ENCODE results near the gene GPR146.

GPR146 gene

DNA sequence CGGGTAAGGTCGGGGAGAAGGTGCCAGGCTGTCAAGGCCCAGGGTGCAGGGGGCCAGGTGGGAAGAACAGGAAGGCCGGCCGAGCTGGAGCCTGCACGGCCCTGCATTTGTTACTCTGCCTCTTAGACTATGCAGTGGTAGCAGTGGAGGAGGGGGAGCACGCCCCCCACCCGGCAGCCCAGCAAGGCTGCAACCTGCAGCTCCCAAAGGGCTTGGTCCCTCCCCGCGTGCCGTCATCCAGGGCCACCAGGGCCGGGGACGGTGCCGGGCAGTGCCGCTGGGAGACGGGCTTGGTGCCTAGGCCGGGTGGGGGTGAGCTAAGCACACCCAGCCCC is 36.5 kb downstream of the GPR146 start:
- no peak for DNase-seq

DNA sequence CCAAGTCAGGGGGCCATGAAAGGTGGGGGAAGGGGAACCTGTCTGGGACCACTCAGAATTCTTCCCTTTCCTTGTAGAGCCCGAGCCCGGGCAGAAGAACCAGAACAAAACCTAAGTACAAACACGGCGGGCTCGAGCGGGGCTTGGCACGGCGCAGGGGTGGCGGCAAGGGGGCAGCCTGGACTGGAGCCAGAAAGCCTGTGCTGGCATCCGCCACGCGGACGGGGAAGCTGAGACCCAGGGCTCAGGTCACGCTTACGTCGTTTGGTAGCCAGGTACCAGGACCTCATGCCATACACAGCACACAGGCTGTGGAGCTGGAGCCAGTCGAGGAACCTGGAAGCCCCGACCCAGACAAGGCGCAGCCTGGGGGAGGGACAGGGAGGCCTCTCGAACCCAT is 37.0 kb downstream of the GPR146 start:
- DNase-seq: no peak

DNA sequence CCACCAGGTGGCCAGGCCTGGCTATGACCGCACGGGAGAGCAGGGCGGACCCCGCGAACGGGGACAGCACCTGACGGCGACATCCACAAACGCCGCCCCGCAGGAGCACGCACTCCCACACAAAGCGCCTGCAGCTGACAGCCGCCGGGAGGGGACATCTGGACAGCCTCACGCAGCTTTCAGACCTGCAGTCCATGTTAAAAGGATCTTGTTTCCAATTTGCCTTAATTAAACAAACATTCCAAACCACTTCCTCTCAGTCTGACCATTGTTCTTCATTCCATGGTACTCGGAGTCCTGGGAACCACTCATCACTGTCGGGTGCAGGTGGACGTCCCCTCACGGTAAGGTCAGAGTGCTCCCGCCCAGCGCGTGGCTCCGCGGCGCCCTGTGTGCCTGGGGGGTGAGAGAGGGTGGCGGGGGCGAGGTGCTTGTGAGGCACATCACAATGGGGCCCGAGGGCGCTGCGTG is 37.6 kb downstream of the GPR146 start:
- DNase-seq: no peak

DNA sequence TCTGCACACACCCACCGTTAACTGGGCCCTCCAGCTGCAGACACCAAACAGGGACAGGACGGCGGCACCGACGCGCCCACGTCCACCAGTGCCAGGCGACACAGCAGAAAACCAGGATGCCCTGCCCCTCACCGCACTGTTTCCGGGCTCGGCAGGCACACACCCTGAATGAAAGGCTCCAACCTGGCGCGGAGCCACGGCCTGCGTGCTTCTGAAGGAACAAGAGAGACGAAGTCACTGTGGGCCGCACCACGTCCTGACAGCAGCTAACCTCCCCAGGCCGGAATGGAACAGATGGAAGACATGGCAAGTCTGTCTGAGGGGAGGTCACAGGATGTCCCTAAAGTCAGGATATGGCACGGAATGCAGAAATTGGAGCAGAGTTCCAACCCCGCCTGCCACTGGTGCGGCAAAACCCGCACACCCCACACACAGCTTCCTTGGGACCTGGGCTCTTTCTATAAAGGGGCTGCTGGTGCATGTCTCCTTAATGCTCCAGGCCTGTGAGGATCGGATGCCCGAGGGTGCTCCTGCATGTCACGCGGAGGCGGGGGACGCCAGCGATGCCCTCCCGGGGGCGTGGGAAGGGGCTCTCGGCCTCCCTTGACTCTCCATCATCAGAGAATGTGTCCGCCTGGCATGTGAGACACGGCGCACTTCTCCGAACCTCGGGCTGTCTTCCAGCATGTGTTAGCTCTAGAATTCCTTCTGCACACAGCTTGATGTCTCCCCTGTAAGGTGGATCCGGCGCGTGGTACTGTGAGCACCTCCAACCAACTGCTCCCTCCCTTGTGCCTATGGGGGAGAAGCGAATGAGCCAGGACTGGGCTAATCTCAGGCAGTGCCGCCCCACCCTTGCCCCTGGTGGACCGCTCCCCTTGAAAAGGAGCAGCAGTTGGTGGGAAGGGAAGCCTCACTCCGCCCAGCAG is 39.6 kb downstream of the GPR146 start:
- DNase-seq: no peak

DNA sequence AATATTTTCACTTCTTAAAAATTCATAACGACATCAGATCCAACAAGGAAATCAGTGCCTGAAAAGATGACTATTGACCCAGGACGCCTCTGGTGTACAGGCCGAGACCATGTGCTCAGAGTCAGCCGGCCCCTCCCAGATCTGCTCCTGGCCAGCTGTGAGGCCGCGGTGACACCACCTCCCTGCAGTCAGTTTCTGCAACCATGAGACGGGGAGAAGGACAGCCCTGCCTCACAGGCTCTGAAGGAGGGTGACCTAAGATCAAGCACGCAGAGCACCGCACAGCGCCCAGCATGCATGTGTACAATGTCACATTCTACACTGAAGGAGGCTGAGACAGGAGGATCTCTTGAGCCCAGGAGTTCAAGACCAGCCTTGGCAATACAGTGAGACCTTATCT is 40.9 kb downstream of the GPR146 start:
- DNase-seq: no peak

DNA sequence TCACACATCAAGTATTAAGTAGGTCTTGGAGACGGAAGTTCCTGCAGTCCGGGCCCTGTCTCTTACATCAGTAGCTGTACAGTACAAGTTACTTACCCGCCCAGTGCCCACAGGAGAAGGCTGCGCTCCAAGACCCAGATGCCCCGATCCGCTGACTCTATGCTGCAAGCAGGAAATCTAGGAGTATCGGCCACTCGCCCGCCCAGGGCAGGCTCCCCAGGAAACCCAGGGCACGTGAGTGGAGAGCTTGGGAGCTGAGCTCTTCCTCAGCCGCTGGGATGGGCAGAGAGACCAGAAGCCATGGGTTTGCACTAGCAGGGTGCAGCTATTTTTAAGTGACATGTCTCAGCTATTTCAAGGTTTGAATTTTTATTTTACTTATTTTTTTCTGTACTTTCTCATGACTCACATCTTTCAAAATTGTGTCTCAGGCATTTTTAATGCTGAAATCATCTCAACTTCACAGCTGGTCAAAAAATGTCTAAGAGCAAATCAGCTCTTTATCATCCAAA is 41.6 kb downstream of the GPR146 start:
- DNase-seq: no peak

DNA sequence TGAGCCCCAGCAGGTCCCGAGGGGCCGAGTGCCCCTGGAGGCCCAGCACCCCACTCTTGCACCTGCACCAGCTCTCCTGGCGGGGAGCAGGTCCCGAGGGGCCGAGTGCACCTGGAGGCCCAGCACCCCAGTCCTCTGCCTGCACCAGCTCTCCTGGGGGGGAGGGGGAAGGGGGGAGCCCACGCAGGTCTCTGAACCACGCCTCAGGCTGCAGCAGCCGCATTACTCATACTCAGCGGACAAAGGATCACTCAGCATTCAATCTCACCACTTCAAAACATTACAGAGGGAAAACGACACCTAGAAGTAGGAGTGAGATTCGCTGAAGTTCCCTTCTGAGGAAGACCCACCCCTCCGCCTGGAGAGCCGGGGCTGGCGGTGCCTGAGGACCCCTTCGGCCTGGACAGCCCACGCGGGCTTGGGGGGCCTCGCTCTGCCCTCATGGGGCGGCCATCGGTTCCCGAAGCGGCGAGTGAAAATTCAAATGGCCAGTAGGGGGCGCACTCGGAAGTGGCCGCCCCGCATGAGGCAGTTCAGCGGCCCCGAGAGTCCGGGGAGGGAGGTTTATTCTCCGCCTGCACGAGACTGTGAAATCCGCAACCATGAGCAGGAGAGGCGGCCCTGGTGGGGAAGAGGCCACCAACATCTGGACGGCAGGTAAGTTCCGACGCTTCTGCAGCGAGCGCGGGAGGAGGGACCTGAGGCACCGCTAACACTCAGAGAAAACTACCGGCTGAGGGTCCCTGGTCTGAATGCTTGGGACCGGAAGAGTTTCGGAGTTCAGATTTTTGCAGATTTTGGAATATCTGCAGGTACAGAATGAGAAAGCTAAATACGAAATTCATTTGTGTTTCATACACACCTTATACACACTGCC is 42.5 kb downstream of the GPR146 start:
- DNase-seq: peak; percentile 73

DNA sequence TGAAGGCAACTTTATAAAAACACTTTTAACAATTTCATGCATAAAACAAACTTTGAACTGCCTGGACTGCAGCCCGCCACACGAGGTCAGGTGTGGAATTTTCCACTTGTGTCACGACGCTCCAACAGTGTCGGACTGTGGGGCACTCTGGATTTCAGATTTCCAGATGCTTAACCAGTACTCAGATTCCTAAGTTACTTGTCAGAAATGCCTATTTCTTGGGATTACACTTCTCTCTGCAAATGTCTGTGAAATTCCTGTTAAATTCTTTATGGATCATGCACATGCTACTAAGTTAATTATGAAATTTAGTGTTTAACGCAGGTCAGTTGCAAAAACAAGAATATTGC is 43.1 kb downstream of the GPR146 start:
- no peak for DNase-seq

DNA sequence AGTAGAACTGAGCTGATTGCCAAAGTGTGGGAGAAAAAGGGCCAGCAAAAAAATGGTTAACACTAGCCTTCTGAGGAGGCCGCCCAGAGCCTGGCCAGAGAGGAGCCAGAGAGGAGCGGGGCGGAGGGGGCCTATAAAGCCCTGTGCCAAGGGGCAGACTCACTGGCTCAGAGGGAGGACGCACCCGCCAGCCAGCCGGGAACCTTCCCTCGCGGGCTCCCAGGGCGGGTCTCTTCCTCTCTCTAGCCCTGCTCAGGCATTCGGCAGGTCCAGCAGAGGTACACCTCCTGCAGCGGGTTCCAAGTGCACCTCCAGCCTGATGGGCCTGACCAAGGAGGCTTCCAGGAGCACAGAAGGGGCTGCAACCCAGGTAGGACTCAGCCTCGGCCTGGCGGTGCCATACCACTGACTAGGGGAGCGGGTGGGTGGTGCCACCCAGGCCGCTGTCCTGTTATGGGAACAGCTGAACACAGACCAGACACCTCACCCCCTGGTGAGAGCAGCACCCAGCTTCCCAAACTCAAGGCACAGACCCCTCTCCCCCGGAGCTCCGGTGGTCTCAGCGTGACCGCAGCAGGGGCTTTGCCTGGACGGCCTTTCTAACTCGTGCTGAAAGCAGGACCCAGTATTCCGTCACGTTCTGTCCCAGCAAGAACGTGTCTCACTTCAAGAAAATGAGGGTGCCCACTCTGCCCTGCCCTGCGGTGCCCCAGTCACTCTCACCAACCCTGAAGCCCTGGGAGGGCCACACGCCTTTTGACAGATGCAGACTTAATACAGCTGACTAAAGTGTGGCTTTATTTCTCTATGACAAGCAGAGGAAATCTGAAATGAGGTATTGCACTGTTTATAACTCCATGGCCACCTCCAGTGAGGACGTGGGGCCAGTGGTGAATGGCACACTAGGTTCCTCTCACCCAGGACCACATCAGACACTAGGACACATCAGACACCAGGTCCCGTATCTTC is 43.9 kb downstream of the GPR146 start, which contains the start of gene GPER1:
GPER1 (plus strand) TSS at position 162 of the 969 bp plus-strand sequence. CDS start 3,616 bp downstream, outside the sequence.
- DNase-seq: peak; percentile 78

DNA sequence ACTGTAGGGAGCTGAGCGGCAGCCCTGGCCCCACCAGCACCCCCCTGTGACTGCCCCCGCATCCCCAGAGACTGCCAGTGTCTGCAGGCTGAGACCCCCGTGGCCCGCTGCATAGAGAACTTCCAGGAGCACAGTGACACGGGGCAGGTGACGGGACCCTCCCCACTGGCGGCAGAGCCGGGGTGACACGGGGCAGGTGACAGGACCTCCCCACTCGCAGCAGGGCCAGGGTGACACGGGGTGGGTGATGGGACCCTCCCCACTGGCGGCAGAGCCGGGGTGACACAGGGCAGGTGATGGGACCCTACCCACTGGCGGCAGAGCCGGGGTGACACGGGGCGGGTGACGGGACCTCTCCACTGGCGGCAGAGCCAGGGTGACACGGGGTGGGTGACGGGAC is 45.9 kb downstream of the GPR146 start:
- DNase-seq: no peak

DNA sequence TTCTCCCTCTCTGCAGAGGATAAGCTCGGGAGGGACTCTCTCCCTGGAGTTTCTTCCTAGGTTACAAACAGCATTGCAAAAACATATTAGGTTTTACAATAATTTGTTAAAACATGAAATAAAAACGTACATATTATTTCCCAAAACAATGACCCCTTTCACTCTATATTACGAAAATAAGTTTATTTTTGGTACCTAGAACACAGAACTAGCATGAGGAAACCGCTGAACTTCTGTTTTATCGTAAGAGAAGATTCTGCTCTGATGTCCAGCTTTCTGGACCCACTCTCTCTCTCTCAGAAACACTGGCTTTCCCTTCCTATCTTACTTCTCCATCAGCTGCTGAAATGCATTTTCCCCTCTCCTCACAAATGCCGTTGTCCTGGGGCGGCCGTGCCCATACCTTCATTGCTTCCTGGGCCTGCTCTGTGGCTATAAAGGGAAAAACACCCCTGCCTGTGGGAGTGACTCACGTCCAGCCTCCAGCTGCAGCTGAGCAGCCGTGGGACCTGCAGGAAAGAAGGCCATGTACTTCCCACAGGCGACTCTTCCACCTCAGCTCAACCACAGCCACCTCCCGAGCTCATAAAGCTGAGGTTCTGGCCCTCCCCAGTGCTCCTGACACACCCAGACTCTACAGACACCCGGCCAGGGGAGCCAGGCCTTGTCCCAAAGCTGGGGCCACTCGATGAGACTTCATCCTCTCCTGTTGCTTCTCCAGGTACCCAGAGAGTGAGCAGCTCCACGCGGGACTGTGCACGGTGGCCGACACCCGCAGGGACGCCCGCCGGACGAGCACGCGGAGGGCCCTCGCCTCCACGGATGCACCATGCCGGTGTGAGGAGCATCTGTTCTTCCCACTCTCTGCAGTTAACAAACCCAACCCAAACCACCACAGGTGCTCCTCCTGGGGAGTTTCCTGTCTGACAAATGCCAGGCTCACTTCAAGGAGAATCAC is 46.6 kb downstream of the GPR146 start:
- DNase-seq: no peak

DNA sequence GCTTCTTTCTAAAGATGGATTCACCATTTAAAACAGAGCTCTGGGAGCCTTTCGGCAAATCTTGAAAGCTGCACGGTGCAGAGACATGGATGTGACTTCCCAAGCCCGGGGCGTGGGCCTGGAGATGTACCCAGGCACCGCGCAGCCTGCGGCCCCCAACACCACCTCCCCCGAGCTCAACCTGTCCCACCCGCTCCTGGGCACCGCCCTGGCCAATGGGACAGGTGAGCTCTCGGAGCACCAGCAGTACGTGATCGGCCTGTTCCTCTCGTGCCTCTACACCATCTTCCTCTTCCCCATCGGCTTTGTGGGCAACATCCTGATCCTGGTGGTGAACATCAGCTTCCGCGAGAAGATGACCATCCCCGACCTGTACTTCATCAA is 47.3 kb downstream of the GPR146 start:
- no peak for DNase-seq

DNA sequence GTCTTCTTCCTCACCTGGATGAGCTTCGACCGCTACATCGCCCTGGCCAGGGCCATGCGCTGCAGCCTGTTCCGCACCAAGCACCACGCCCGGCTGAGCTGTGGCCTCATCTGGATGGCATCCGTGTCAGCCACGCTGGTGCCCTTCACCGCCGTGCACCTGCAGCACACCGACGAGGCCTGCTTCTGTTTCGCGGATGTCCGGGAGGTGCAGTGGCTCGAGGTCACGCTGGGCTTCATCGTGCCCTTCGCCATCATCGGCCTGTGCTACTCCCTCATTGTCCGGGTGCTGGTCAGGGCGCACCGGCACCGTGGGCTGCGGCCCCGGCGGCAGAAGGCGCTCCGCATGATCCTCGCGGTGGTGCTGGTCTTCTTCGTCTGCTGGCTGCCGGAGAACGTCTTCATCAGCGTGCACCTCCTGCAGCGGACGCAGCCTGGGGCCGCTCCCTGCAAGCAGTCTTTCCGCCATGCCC is 47.9 kb downstream of the GPR146 start:
- no peak for DNase-seq

DNA sequence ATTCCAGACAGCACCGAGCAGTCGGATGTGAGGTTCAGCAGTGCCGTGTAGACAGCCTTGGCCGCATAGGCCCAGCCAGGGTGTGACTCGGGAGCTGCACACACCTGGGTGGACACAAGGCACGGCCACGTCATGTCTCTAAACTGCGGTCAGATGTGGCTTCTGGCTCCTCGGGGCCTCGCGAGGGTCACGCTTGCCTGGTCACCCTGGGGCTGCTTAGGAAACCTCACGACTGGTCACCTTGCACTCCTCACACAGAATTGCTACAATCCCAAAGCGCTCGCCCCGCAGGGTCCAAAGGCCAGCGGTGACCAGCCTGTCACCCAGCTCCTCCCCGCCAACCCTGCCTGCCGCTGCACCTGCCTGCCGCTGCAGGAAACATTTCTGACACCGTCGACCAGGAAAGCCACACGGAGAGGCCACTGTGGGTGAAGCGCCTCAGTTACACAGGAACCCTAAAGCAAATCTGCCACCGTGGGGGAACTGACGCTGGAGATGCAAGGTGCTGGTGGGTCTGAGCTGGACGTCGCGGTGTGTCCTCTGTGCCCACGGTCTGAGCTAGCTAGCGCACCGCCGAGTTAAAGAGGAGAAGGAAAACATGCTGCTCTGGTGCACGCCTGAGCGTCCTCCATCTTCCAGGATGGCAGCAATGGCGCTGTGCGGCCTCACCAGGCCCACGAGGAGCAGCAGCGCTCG is 48.6 kb downstream of the GPR146 start:
- no peak for DNase-seq

DNA sequence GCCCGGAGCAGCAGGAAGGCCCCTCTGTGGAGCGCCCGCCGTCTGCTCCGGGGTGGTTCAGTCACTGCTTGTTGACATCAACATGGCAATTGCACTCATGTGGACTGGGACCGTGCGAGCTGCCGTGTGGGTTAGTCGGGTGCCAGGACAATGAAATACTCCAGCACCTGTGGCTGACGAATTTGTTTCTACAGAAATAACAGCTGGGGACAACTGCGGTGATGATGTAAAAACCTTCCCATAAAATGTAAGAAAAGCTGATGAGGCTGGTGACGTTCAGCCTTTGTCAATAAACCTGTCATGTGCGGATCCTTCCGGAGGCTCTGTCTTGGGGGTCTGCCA is 49.1 kb downstream of the GPR146 start:
- DNase-seq: no peak

DNA sequence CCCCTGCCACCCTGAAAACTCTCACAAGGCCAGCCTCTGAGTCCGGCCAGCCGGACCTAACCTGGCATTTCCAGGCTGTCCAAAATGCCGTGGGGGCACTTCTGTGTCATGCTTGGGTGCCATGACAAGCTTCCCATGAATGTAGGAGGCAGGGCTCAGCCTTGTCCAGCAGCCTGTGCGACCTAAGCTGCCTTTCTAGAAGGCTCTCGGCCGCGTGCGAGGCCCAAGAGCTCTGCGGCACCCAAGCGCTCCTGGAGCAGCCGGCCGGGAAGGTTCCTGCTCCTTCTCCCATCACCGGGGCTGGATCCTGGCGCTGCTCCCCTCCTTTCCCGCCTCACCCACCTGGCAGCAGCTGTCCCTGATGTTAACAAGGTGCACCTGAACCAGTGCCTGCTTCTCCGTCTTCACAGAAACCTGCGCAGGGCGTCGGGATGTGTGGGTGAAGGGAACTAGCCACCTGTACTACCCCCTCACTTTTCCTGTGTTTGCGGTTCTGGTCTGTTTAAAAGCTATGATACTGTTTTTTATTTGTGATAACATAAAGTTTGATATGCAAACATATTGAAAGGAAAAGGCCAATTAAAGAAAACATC is 49.7 kb downstream of the GPR146 start:
- no peak for DNase-seq

DNA sequence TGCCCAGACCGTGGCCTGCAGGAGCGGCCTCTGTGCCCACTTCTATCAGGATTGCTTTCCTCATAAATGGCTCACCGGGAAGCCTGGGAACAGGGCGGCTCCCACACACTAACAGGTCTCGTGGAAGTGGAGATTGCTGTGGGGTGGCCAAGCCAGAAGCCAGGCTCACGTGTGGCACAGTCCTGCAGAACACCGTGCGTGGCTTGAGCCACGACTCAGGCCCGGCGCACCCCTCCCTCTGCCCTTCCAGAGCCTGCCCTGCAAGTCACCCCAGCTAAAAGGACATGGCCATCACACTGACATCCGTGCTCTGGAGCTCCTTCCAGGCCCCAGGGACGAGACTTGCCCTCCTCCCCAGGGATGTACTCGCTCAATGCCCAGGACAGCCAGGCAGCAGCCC is 50.5 kb downstream of the GPR146 start:
- no peak for DNase-seq

DNA sequence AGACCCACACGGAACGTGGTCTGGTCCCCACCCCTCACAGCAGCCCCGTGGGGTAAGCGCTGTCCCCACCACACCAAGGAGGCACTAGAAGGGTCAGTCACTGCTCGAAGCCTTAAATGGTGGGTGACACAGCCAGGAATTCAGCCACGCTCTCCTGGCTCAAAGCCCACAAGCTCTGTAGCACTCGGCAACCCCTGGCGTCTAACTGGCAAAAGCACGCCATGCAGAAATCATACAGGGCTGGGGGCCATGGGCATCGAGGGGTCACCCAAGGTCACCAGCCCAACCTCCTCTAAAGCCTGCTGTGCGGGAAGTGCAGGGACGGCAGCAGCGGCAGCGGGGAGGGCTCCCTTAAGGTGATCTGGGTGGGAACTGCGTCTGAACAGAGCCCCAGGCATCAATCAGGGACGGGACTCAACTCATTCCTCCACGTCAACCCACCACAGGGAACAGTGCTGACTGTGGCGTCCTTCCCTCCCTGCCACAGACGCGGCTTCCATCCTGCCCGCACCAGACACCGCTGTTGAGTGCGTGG is 51.3 kb downstream of the GPR146 start:
- DNase-seq: no peak

DNA sequence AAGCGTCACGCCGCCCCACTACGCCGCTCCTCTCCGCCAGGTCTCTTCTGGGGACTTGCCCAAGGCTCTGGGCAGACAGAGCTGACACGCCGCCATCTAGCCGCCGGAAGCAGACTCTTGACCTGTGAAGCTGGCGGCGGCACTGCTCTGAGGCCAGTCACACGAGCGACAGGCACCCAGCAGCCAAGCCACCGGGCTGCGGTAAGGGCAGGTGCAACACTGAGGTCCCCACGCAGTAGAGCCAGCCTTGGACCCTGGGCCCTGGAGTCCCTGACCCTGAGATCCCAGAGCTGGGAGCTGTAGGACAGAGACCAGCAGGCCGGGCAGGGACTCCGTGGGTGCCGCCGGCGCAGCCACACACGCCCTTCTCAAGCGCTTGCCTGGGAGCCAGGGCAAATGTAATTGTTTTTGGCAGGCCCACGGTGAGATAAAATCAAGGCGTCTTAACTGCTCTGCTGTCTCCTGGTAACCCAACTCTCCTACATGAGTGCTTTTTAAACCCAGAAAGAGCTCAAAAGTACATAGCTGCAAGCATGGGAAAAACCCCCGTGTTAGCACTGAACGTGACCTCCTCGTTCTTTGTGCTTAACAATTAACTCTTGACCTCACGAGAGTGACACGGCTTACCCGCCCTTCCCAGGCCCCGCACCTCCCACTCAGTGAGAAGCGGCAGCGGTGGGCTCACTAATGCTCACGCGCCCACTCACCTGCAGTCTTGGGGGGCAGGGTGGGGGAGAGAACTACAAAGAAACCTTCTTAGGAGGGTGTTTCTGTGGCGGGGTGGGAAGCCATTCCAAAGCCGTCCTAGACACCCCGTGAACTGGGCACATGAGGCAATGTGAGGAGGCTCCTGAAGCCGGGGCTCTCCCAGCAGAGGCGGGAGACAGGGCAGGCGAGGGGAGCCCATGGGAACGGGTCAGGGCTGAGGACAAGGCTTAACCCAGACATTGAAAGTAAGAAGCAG is 52.1 kb downstream of the GPR146 start:
- DNase-seq: no peak

Measured in NCI-H226 (cell line).